SU-DHL-6 (cell line): Measurements from ENCODE around the gene VWA8.
"Not testable (repeated sequence)": the region's sequence is repeated elsewhere in the genome, so short reads cannot be mapped to it uniquely, and the experiment has no call there.

Experiments
- H2AFZ ChIP-seq: fragments of 200-600 bp; sonication (generic); 2 replicates; pipeline ENCODE4 v1.6.1; 2014; ENCODE audit warnings: low read depth, mild to moderate bottlenecking, moderate library complexity, mixed read lengths, antibody characterized with exemption, low read length; ENCODE audit not compliant: severe bottlenecking
- H3F3A ChIP-seq: fragments of 200-600 bp; shearing (Covaris generic); 2 replicates; pipeline ENCODE4 v1.6.0; 2016; ENCODE audit warnings: antibody characterized with exemption, mild to moderate bottlenecking; ENCODE audit not compliant: insufficient read depth
- H3K27ac ChIP-seq: fragments of 200-600 bp; sonication (generic); 2 replicates; pipeline ENCODE4 v1.5.1; 2016; ENCODE audit warnings: low read depth, mild to moderate bottlenecking, low read length, moderate library complexity, mixed read lengths
- H3K27me3 ChIP-seq: fragments of 200-600 bp; sonication (generic), shearing (Covaris generic); 2 replicates; pipeline ENCODE4 v1.6.0; 2014; ENCODE audit warnings: mild to moderate bottlenecking, low read length
- H3K36me3 ChIP-seq: fragments of 200-600 bp; sonication (generic); 2 replicates; pipeline ENCODE4 v1.6.1; 2014; ENCODE audit warnings: mild to moderate bottlenecking, low read length, mixed read lengths
- H3K4me2 ChIP-seq: fragments of 300-600, 200-600 bp; shearing (Covaris generic), sonication (generic); 2 replicates; pipeline ENCODE4 v1.6.0; 2014; ENCODE audit warnings: low read length, low read depth, mild to moderate bottlenecking; ENCODE audit not compliant: poor library complexity, severe bottlenecking
- H3K4me3 ChIP-seq: fragments of 200-600 bp; sonication (generic); 2 replicates; pipeline ENCODE4 v1.5.1; 2014; ENCODE audit warnings: antibody characterized with exemption, low read length, mild to moderate bottlenecking, mixed read lengths; ENCODE audit not compliant: insufficient read depth, poor library complexity, severe bottlenecking
- H3K79me2 ChIP-seq: fragments of 200-600 bp; sonication (generic); 2 replicates; pipeline ENCODE4 v1.6.1; 2014; ENCODE audit warnings: mild to moderate bottlenecking, low read length, moderate library complexity; ENCODE audit not compliant: insufficient read depth
- H3K9ac ChIP-seq: fragments of 200-600 bp; sonication (generic); 2 replicates; pipeline ENCODE4 v1.7.0; 2014; ENCODE audit warnings: mild to moderate bottlenecking, low read length
- H3K9me2 ChIP-seq: fragments of 200-600 bp; sonication (generic); replicated peaks from 2 replicates; pipeline ENCODE4 v1.6.1; 2014; ENCODE audit warnings: low read length; ENCODE audit not compliant: insufficient read depth
- H3K9me3 ChIP-seq: fragments of 200-600 bp; sonication (generic); 2 replicates; pipeline ENCODE4 v1.6.1; 2014; ENCODE audit warnings: low read length, mixed read lengths; ENCODE audit not compliant: insufficient read depth
- H4K20me1 ChIP-seq: fragments of 200-600 bp; sonication (generic); 2 replicates; pipeline ENCODE4 v1.6.1; 2014; ENCODE audit warnings: low read depth, mild to moderate bottlenecking, antibody characterized with exemption, low read length, moderate library complexity, mixed read lengths
- CTCF ChIP-seq: fragments of 200-600 bp; sonication (generic); IDR thresholded peaks from one replicate; pipeline ENCODE4 v1.5.1; 2017; ENCODE audit warnings: antibody characterized with exemption, mild to moderate bottlenecking, low read length, moderate library complexity; ENCODE audit not compliant: insufficient read depth, poor library complexity, severe bottlenecking
- EZH2phosphoT487 ChIP-seq: fragments of 200-600 bp; sonication (generic), shearing (Covaris generic); conservative IDR thresholded peaks from 2 replicates; pipeline ENCODE4 v1.6.1; 2018; ENCODE audit warnings: mild to moderate bottlenecking, antibody characterized with exemption, low read length, moderate library complexity, mixed read lengths

VWA8 gene

GRCh38 chr13:41835871-41836270 is 125.0 kb downstream of the VWA8 start:
- no peak overlapping the region for H3K4me3 ChIP-seq
- no peak overlapping the region for H3K4me2 ChIP-seq
- TF ChIP-seq EZH2phosphoT487 (no peak), CTCF (no peak)
- H3K27me3 ChIP-seq, result no peaks in the 10 kb centered on the region
- no peak overlapping the region for H3K9ac ChIP-seq
- H3K9me2 ChIP-seq, result no peaks in the 10 kb centered on the region
- H3K27ac ChIP-seq, result no peak overlapping the region
- no peaks in the 10 kb centered on the region for H3K79me2 ChIP-seq
- 0 out of 2 replicates have a peak, but pooled peaks cover 5% of the 10 kb centered on the region for H3F3A ChIP-seq
- H3K36me3 ChIP-seq, result no peaks in the 10 kb centered on the region
- H4K20me1 ChIP-seq, result no peaks in the 10 kb centered on the region
- H3K9me3 ChIP-seq, result no peaks in the 10 kb centered on the region
- no peak overlapping the region for H2AFZ ChIP-seq

DNA sequence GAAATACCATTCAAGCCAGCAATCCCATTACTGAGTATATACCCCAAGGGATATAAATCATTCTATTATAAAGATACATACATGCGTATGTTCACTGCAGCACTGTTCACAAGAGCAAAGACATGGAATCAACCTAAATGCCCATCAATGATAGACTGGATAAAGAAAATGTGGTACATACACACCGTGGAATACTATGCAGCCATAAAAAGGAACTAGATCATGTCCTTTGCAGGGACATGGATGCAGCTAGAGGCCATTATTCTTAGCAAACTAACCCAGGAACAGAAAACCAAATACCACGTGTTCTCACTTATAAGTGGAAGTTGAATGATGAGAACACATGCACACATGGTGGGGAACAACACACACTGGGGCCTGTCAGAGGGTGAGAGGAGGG is 126.2 kb downstream of the VWA8 start:
- H4K20me1 ChIP-seq, H3K79me2 ChIP-seq, H3K9me2 ChIP-seq, H3K27ac ChIP-seq, H3K4me3 ChIP-seq, H3K27me3 ChIP-seq, H3K36me3 ChIP-seq, H3K4me2 ChIP-seq, H3K9me3 ChIP-seq, H3F3A ChIP-seq, H2AFZ ChIP-seq, H3K9ac ChIP-seq: not testable (repeated sequence)

DNA sequence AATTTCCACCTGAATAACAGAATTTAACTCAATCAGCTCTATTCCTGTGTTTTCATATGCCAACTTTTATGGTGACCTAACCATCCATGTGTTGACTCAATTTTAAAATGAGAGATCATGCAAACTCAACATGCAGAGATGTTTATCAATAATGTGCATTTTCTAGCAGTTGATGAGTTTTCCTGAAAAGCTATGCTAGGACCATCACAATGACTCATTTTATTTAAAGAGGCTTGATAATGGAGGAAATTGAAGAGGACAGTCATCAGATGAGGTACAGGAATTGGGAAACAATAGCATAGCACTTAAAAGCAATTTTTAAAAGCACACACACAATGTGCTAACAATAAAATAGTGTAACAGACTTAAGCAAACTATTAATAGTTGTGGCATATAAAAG is 127.1 kb downstream of the VWA8 start:
- no peak overlapping the region for H3K4me2 ChIP-seq
- H3K36me3 ChIP-seq, result no peaks in the 10 kb centered on the region
- no peaks in the 10 kb centered on the region for H4K20me1 ChIP-seq
- H2AFZ ChIP-seq, result no peak overlapping the region
- H3F3A ChIP-seq, result 0 out of 2 replicates have a peak, but pooled peaks cover 5% of the 10 kb centered on the region
- no peaks in the 10 kb centered on the region for H3K9me3 ChIP-seq
- no peaks in the 10 kb centered on the region for H3K27me3 ChIP-seq
- H3K9ac ChIP-seq, result no peak overlapping the region
- TF ChIP-seq CTCF, result no peak
- H3K4me3 ChIP-seq, result no peak overlapping the region
- H3K79me2 ChIP-seq, result no peaks in the 10 kb centered on the region
- no peak overlapping the region for H3K27ac ChIP-seq
- no peaks in the 10 kb centered on the region for H3K9me2 ChIP-seq

GRCh38 chr13:41833201-41833600 is 127.7 kb downstream of the VWA8 start:
- Histone ChIP-seq H2AFZ (no peak overlapping the region), H3K4me2 (no peak overlapping the region)

More at GRCh38 chr13:41833201-41833600, 127.7 kb downstream of the VWA8 start:
- no peaks in the 10 kb centered on the region for H3K36me3 ChIP-seq
- H3K79me2 ChIP-seq, result no peaks in the 10 kb centered on the region
- no peaks in the 10 kb centered on the region for H3K9me3 ChIP-seq
- no peak overlapping the region for H3K4me3 ChIP-seq
- no peaks in the 10 kb centered on the region for H3K27me3 ChIP-seq
- TF ChIP-seq CTCF, result no peak
- no peak for TF ChIP-seq EZH2phosphoT487
- H3K27ac ChIP-seq, result no peak overlapping the region
- 0 out of 2 replicates have a peak, but pooled peaks cover 3% of the 10 kb centered on the region for H3F3A ChIP-seq
- H3K9me2 ChIP-seq, result no peaks in the 10 kb centered on the region
- no peak overlapping the region for H3K9ac ChIP-seq
- H4K20me1 ChIP-seq, result no peaks in the 10 kb centered on the region
